GM12892 (cell line): ENCODE results near the gene TGFB2.

Experiments
- POLR2A ChIP-seq: IDR thresholded peaks from 2 replicates; pipeline ENCODE4 v1.6.1; 2011; ENCODE audit warnings: low read depth, low read length, control low read depth
- TAF1 ChIP-seq: IDR thresholded peaks from 2 replicates; pipeline ENCODE4 v1.6.1; 2011; ENCODE audit warnings: low read depth, mild to moderate bottlenecking, control low read depth, low read length, borderline replicate concordance

DNA sequence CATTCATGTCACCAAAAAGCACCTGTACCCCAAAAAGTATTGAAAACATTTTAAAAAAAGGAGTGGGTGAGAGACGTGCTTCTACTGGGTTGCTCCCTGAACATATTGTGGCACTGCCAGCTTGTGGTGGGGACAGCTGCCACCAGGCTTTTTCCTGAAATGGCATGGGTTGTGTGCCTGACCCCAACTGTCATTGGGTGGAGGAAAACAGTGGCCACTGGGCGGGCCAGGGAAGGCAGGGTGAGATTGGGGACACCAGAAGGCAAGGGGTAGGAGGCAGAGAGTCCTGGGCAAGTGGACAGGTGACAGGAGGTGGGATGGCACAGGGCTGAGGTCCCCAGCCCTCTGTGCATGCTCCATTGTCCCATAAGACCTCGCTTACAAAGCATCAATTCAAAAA is 55.5 kb downstream of the TGFB2 start:
- no peak for TF ChIP-seq POLR2A
- TF ChIP-seq TAF1, result no peak
